Measurements from ENCODE around the gene PXDN. TPM values are rescaled to one million over a fixed set of nuclear protein-coding genes. Genes with fewer than 3 reads are reported as not detected.
A peak's percentile ranks its signal among the peaks of the same experiment; 100 is the strongest.
"Not testable (repeated sequence)": the region's sequence is repeated elsewhere in the genome, so short reads cannot be mapped to it uniquely, and the experiment has no call there.

Gene PXDN
- total and polyA plus RNA-seq, 4 donors, result 10.6 to 109 (median 81.7) TPM

GRCh38 chr2:1770566-1771380 is 26.5 kb upstream of the PXDN start:
- Histone ChIP-seq H3K27me3 (ENCODE audit: control insufficient read depth in 1 of 2, insufficient read depth in 2 of 2, low read length in 1 of 2) (no peaks in the 10 kb centered on the region), H3K4me1 (ENCODE audit: control insufficient read depth in 1 of 2, insufficient read depth in 2 of 2, low read length in 2 of 2) (no peaks in the 10 kb centered on the region), H3K36me3 (ENCODE audit: control insufficient read depth in 1 of 2, insufficient read depth in 2 of 2, low read length in 1 of 2) (no peaks in the 10 kb centered on the region), H3K4me3 (ENCODE audit: low read length in 2 of 2) (no peak overlapping the region), H3K9me3 (ENCODE audit: control insufficient read depth, low read length) (no peaks in the 10 kb centered on the region), H3K27ac (ENCODE audit: low read depth in 1 of 2, low read length in 2 of 2) (no peak overlapping the region)
- intact Hi-C loops (cut with DNase I), result loop anchor here in 1 of 2 donors (1.0 kb wide), 1 partner anchor 47 kb away; no protein-coding TSS in a partner anchor
- peak in 1 of 2 donors; percentile 44 for DNase-seq
- WGBS, 2 donors, result 91 to 92% methylated on average over 23 of the region's 23 CpGs
- ATAC-seq (ENCODE audit: low FRiP score), result no peak

GRCh38 chr2:1769703-1770422 is 25.5 kb upstream of the PXDN start:
- Histone ChIP-seq H3K27me3 (ENCODE audit: control insufficient read depth in 1 of 2, insufficient read depth in 2 of 2, low read length in 1 of 2) (no peaks in the 10 kb centered on the region), H3K4me1 (ENCODE audit: control insufficient read depth in 1 of 2, insufficient read depth in 2 of 2, low read length in 2 of 2) (no peaks in the 10 kb centered on the region), H3K9me3 (ENCODE audit: control insufficient read depth, low read length) (no peaks in the 10 kb centered on the region), H3K4me3 (ENCODE audit: low read length in 2 of 2) (no peak overlapping the region), H3K36me3 (ENCODE audit: control insufficient read depth in 1 of 2, insufficient read depth in 2 of 2, low read length in 1 of 2) (no peaks in the 10 kb centered on the region), H3K27ac (ENCODE audit: low read depth in 1 of 2, low read length in 2 of 2) (no peak overlapping the region)
- ATAC-seq (ENCODE audit: low FRiP score) (no peak), DNase-seq (peak in 1 of 2 donors; percentile 79)
- 60 to 70% methylated on average over 13 of the region's 13 CpGs for whole genome bisulfite sequencing, 2 donors
- intact Hi-C loops (cut with DNase I), result loop anchor here in 1 of 2 donors (1.0 kb wide), 1 partner anchor 47 kb away; no protein-coding TSS in a partner anchor

- intact Hi-C loops (cut with DNase I), result no loop called here
- H3K36me3 ChIP-seq (ENCODE audit: control insufficient read depth in 1 of 2, insufficient read depth in 2 of 2, low read length in 1 of 2), result no peaks in the 10 kb centered on the region
- WGBS, 2 donors, result 95 to 97% methylated on average over 23 of the region's 23 CpGs
Observed at GRCh38 chr2:1767939-1768691, 23.8 kb upstream of the PXDN start.

DNA sequence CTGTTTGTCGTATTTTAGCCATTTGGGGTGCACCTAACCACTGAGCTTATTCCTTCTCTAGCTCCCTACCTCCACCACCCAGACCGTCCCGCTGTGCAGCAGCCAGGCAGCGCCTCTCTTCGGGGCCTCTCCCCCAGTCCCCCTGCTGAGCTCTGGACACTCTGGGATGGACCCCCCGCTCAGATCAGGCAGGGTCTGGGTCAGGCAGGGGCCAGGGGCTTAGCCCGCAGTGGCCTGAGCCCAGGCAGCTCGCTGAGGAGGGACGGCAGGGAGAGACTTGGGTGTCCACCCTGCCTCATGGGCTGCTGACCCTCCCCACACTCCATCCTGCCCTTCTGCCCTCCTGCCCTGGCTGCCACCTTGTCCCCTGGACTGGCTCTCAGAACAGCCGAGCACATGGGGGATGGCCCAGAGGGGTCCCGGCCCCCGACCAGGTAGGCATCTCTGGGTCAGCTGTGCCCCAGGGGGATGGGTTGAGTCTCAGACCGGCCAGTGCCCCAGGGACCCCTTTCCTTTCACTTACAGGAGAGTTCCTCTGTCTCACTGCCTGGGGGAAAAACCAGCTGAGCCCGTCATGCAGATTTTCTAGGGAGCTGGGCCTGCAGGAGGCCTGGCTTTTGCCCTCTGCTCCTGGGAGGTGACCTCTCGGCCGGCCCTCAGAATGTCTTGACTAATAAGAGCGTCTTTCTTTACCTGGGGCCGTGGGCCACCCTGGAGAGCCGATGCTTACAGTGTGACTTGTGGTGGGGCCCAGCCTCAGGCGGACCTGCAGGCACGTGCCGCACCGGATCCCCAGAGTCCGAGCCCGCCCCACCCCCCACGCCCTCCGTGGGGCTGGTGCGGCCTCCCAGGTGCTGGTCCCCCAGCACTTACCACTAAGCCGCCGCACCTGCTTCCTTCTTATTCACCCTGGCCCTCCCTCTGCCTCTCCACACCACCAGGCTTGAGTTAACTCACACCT is 22.8 kb upstream of the PXDN start:
- no peaks in the 10 kb centered on the region for H3K27me3 ChIP-seq (ENCODE audit: control insufficient read depth in 1 of 2, insufficient read depth in 2 of 2, low read length in 1 of 2)
- intact Hi-C loops (cut with DNase I), result no loop called here
- peak; percentile 59 for ATAC-seq (ENCODE audit: low FRiP score)
- H3K36me3 ChIP-seq (ENCODE audit: control insufficient read depth in 1 of 2, insufficient read depth in 2 of 2, low read length in 1 of 2), result no peaks in the 10 kb centered on the region
- no peak overlapping the region for H3K27ac ChIP-seq (ENCODE audit: low read depth in 1 of 2, low read length in 2 of 2)
- no peak overlapping the region for H3K4me3 ChIP-seq (ENCODE audit: low read length in 2 of 2)
- DNase-seq, result peak in 1 of 2 donors; percentile 74
- H3K9me3 ChIP-seq (ENCODE audit: control insufficient read depth, low read length), result no peaks in the 10 kb centered on the region
- H3K4me1 ChIP-seq (ENCODE audit: control insufficient read depth in 1 of 2, insufficient read depth in 2 of 2, low read length in 2 of 2), result no peaks in the 10 kb centered on the region
- WGBS, 2 donors, result 94 to 96% methylated on average over 30 of the region's 30 CpGs

More at GRCh38 chr2:1767939-1768691, 23.8 kb upstream of the PXDN start:
- ATAC-seq (ENCODE audit: low FRiP score) (no peak), DNase-seq (peak in 1 of 2 donors; percentile 71)
- Histone ChIP-seq H3K4me1 (ENCODE audit: control insufficient read depth in 1 of 2, insufficient read depth in 2 of 2, low read length in 2 of 2) (no peaks in the 10 kb centered on the region), H3K27ac (ENCODE audit: low read depth in 1 of 2, low read length in 2 of 2) (no peak overlapping the region), H3K9me3 (ENCODE audit: control insufficient read depth, low read length) (no peaks in the 10 kb centered on the region), H3K27me3 (ENCODE audit: control insufficient read depth in 1 of 2, insufficient read depth in 2 of 2, low read length in 1 of 2) (no peaks in the 10 kb centered on the region), H3K4me3 (ENCODE audit: low read length in 2 of 2) (no peak overlapping the region)

DNA sequence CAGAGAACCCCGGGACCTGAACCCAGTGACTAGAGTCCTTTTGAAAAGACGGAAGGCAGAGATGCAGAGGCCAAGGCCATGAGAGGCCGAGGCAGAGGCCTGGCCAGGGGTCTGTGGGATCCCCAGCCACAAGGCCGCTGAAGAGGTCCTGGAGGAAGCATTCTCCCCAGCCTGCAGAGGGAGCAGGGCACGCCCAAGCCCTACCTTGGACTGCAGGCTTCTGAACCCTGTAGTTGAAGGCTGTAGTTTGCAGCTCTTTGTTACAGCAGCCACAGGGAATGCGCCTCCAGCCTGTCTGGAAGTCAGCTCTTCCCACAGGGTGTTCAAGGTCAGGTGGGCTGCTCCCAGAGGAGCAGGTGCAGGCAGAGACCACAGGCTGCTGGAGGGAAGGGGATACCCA is 22.1 kb upstream of the PXDN start:
- no peaks in the 10 kb centered on the region for H3K4me1 ChIP-seq (ENCODE audit: control insufficient read depth in 1 of 2, insufficient read depth in 2 of 2, low read length in 2 of 2)
- 93% methylated on average over 6 of the region's 6 CpGs for WGBS, 2 donors
- H3K36me3 ChIP-seq (ENCODE audit: control insufficient read depth in 1 of 2, insufficient read depth in 2 of 2, low read length in 1 of 2), result no peaks in the 10 kb centered on the region
- H3K9me3 ChIP-seq (ENCODE audit: control insufficient read depth, low read length), result no peaks in the 10 kb centered on the region
- H3K4me3 ChIP-seq (ENCODE audit: low read length in 2 of 2), result no peak overlapping the region
- no peak overlapping the region for H3K27ac ChIP-seq (ENCODE audit: low read depth in 1 of 2, low read length in 2 of 2)
- no peaks in the 10 kb centered on the region for H3K27me3 ChIP-seq (ENCODE audit: control insufficient read depth in 1 of 2, insufficient read depth in 2 of 2, low read length in 1 of 2)
- peak in 1 of 2 donors; percentile 49 for DNase-seq
- intact Hi-C loops (cut with DNase I), result no loop called here
- ATAC-seq (ENCODE audit: low FRiP score), result peak; percentile 22

GRCh38 chr2:1765201-1765600 is 20.9 kb upstream of the PXDN start:
- H3K27me3 ChIP-seq (ENCODE audit: control insufficient read depth in 1 of 2, insufficient read depth in 2 of 2, low read length in 1 of 2); ATAC-seq (ENCODE audit: low FRiP score); H3K36me3 ChIP-seq (ENCODE audit: control insufficient read depth in 1 of 2, insufficient read depth in 2 of 2, low read length in 1 of 2); DNase-seq; intact Hi-C loops (cut with DNase I); H3K4me3 ChIP-seq (ENCODE audit: low read length in 2 of 2); H3K4me1 ChIP-seq (ENCODE audit: control insufficient read depth in 1 of 2, insufficient read depth in 2 of 2, low read length in 2 of 2); H3K27ac ChIP-seq (ENCODE audit: low read depth in 1 of 2, low read length in 2 of 2); H3K9me3 ChIP-seq (ENCODE audit: control insufficient read depth, low read length): not testable (repeated sequence)
- 94 to 95% methylated on average over 2 of the region's 2 CpGs for WGBS, 2 donors

DNA sequence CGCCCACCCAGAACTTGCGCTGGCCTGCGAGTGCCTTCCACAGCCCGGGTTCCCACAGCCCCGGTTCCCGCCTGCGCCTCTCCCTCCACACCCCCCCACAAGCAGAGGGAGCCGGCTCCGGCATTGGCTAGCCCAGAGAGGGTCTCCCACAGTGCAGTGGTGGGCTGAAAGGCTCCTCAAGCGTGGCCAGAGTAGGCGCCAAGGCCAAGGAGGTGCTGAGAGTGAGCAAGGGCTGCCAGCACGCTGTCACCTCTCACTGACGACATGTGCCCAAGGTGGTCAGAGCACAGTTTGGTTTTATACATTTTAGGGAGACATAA is 15.3 kb upstream of the PXDN start:
- Histone ChIP-seq H3K36me3 (ENCODE audit: control insufficient read depth in 1 of 2, insufficient read depth in 2 of 2, low read length in 1 of 2) (no peaks in the 10 kb centered on the region), H3K4me3 (ENCODE audit: low read length in 2 of 2) (no peak overlapping the region), H3K4me1 (ENCODE audit: control insufficient read depth in 1 of 2, insufficient read depth in 2 of 2, low read length in 2 of 2) (no peaks in the 10 kb centered on the region), H3K9me3 (ENCODE audit: control insufficient read depth, low read length) (no peaks in the 10 kb centered on the region), H3K27me3 (ENCODE audit: control insufficient read depth in 1 of 2, insufficient read depth in 2 of 2, low read length in 1 of 2) (no peaks in the 10 kb centered on the region), H3K27ac (ENCODE audit: low read depth in 1 of 2, low read length in 2 of 2) (no peak overlapping the region)
- ATAC-seq (ENCODE audit: low FRiP score) (no peak), DNase-seq (peak in 1 of 2 donors; percentile 54)
- WGBS, 2 donors, result 97 to 98% methylated on average over 11 to 13 of the region's 13 CpGs
- intact Hi-C loops (cut with DNase I), result no loop called here
